MM.1S (cell line): ENCODE measurements around the gene IL17RE.
"Not testable (repeated sequence)": the region's sequence is repeated elsewhere in the genome, so short reads cannot be mapped to it uniquely, and the experiment has no call there.

Experiments used
- DNase-seq: peaks from one replicate; pipeline ENCODE4 v3.0.0-alpha.2; 2015
- H2AFZ ChIP-seq: fragments of 300-600 bp; sonication (generic); 2 replicates; pipeline ENCODE4 v1.6.0; 2016; ENCODE audit warnings: antibody characterized with exemption, low read length
- H3F3A ChIP-seq: fragments of 300-600 bp; sonication (generic); 2 replicates; pipeline ENCODE4 v1.6.1; 2016; ENCODE audit warnings: mild to moderate bottlenecking, antibody characterized with exemption, low read length, moderate library complexity, mixed read lengths; ENCODE audit not compliant: insufficient read depth
- H3K27ac ChIP-seq: fragments of 300-600 bp; sonication (generic); 2 replicates; pipeline ENCODE4 v1.5.1; 2016; ENCODE audit warnings: mild to moderate bottlenecking, low read length
- H3K27me3 ChIP-seq: fragments of 300-600 bp; sonication (generic); replicated peaks from 2 replicates; pipeline ENCODE4 v1.6.0; 2016; ENCODE audit warnings: low read length; ENCODE audit not compliant: insufficient read depth
- H3K36me3 ChIP-seq: fragments of 300-600 bp; sonication (generic); replicated peaks from 2 replicates; pipeline ENCODE4 v1.6.1; 2016; ENCODE audit warnings: mild to moderate bottlenecking, low read length, mixed read lengths; ENCODE audit not compliant: insufficient read depth
- H3K4me1 ChIP-seq: fragments of 300-600 bp; sonication (generic); 2 replicates; pipeline ENCODE4 v1.6.1; 2016; ENCODE audit warnings: low read length, mixed read lengths
- H3K4me2 ChIP-seq: fragments of 300-600 bp; sonication (generic); 2 replicates; pipeline ENCODE4 v1.6.0; 2016; ENCODE audit warnings: low read depth, low read length
- H3K4me3 ChIP-seq: fragments of 300-600 bp; sonication (generic); 2 replicates; pipeline ENCODE4 v1.5.1; 2016; ENCODE audit warnings: low read length, mixed read lengths
- H3K79me2 ChIP-seq: fragments of 300-600 bp; sonication (generic); 2 replicates; pipeline ENCODE4 v1.6.1; 2016; ENCODE audit warnings: mixed run types, low read length, mixed read lengths
- H3K9ac ChIP-seq: fragments of 300-600 bp; sonication (generic); 2 replicates; pipeline ENCODE4 v1.6.1; 2016; ENCODE audit warnings: low read length, mixed read lengths
- H3K9me2 ChIP-seq: fragments of 300-600 bp; sonication (generic); replicated peaks from 2 replicates; pipeline ENCODE4 v1.6.1; 2016; ENCODE audit warnings: mild to moderate bottlenecking, low read length, mixed read lengths; ENCODE audit not compliant: insufficient read depth
- H3K9me3 ChIP-seq: fragments of 300-600 bp; sonication (generic); replicated peaks from 2 replicates; pipeline ENCODE4 v1.6.1; 2016; ENCODE audit warnings: mild to moderate bottlenecking, low read length, mixed read lengths; ENCODE audit not compliant: insufficient read depth
- H4K20me1 ChIP-seq: fragments of 300-600 bp; sonication (generic); 2 replicates; pipeline ENCODE4 v1.6.1; 2016; ENCODE audit warnings: mild to moderate bottlenecking, low read length, moderate library complexity, mixed read lengths; ENCODE audit not compliant: insufficient read depth
- EZH2 ChIP-seq: fragments of 300-600 bp; sonication (generic); optimal IDR thresholded peaks from 2 replicates; pipeline ENCODE3; 2017; ENCODE audit warnings: low read depth, mild to moderate bottlenecking, antibody characterized with exemption, low read length, mixed read lengths
- EZH2phosphoT487 ChIP-seq: fragments of 300-600 bp; sonication (generic); IDR thresholded peaks from 2 replicates; pipeline ENCODE4 v1.6.1; 2018; ENCODE audit warnings: antibody characterized with exemption, low read length
- TF ChIP-seq, protein P1 (sequence below): fragments of 300-600 bp; sonication (generic); IDR thresholded peaks from 2 replicates; pipeline ENCODE4 v1.5.1; 2016; ENCODE audit warnings: antibody characterized with exemption, low read length, mixed read lengths

IL17RE gene

DNA sequence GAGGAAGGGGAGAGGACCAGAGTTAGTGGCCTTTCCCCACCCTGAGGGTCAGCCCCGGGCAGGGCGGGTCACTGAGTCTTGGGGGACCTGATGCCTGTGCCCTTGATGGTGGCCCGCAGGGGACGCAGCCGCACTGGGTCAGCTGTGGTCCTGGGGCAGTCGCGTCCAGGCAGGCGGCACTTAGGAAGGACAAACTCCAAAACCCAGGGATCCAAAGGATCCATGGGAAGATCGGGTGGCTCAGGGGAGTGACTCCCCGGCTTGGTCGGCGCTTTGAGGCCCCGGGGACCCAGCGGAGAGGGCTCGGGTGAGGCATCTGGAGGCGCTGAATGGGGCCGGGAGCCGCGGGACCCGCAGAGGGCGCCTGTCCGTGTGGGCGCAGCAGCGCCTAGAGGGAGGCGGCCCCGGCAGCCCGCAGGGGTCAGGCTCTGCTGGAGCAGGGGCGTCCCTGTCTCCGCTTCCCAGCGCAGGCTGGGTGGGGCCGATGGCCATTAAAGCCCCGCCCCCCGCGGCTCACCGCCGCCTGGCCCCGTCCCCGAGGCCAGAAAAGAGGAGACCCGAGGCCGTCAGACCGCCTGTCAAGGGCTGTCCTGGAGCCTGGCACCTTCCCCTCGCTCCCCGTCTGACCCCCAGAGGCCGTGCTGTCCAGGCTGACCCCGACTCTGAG lies 40.1 kb upstream of the IL17RE start:
- TF ChIP-seq EZH2phosphoT487 (no peak), EZH2 (no peak)
- TF ChIP-seq, protein P1, sequence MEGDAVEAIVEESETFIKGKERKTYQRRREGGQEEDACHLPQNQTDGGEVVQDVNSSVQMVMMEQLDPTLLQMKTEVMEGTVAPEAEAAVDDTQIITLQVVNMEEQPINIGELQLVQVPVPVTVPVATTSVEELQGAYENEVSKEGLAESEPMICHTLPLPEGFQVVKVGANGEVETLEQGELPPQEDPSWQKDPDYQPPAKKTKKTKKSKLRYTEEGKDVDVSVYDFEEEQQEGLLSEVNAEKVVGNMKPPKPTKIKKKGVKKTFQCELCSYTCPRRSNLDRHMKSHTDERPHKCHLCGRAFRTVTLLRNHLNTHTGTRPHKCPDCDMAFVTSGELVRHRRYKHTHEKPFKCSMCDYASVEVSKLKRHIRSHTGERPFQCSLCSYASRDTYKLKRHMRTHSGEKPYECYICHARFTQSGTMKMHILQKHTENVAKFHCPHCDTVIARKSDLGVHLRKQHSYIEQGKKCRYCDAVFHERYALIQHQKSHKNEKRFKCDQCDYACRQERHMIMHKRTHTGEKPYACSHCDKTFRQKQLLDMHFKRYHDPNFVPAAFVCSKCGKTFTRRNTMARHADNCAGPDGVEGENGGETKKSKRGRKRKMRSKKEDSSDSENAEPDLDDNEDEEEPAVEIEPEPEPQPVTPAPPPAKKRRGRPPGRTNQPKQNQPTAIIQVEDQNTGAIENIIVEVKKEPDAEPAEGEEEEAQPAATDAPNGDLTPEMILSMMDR, result peak; percentile 8; the same call in 1 of the 2 replicates
- Histone ChIP-seq H2AFZ (0 out of 2 replicates have a peak overlapping the region, but pooled peaks have one; percentile 31), H3K27me3 (no peaks in the 10 kb centered on the region), H3K4me3 (no peak overlapping the region), H3K79me2 (no peaks in the 10 kb centered on the region), H3K27ac (no peak overlapping the region), H3K4me2 (peak overlapping the region; percentile 24; the same call in 1 of the 2 replicates), H3K4me1 (no peaks in the 10 kb centered on the region), H3K36me3 (no peaks in the 10 kb centered on the region), H3K9me3 (no peaks in the 10 kb centered on the region), H3F3A (no peaks in the 10 kb centered on the region), H3K9ac (no peak overlapping the region), H3K9me2 (no peaks in the 10 kb centered on the region), H4K20me1 (no peaks in the 10 kb centered on the region)
- DNase-seq, result no peak

DNA sequence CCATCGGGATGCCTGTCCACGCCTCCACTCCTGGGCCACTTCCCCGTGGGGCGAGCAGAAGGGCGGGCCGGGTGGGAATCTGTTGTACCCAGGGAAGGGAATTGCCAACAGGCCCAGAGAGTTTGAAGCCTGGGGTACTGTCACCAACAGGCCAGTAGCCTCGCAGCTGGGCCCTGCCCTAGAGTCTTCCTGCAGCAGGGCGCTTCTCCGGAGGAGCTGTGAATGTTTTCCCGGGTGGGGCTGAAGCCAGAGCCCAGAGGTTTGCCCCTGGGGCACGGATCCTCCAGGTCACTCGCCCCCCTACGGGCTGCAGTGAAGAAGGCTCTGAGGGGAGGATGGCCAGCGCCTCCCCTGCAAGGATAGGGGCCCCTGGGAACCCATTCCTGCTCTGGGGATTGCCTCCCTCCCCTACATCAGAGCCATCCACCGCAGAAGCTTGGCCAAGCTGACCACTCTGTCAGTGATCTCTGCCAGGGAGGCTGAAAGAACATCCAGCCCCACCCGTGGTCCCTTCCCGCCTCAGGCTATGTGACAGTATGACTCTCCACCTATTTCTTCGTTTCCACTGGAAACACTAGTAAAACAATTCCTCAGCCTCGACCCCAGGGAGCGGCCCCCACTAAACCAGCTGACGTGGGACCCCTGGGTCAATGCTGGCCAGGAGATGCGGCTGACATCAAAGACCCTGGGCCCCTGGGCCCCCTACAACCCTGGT lies 39.4 kb upstream of the IL17RE start:
- Histone ChIP-seq H3K4me3 (no peak overlapping the region), H3K36me3 (no peaks in the 10 kb centered on the region), H3F3A (no peaks in the 10 kb centered on the region), H3K4me2 (no peak overlapping the region), H2AFZ (no peak overlapping the region), H3K27me3 (no peaks in the 10 kb centered on the region), H4K20me1 (no peaks in the 10 kb centered on the region), H3K9me3 (no peaks in the 10 kb centered on the region), H3K9me2 (no peaks in the 10 kb centered on the region), H3K4me1 (no peaks in the 10 kb centered on the region), H3K27ac (no peak overlapping the region), H3K9ac (no peak overlapping the region), H3K79me2 (no peaks in the 10 kb centered on the region)
- no peak for DNase-seq
- TF ChIP-seq EZH2phosphoT487 (no peak), EZH2 (no peak)
- TF ChIP-seq, protein P1, result no peak

DNA sequence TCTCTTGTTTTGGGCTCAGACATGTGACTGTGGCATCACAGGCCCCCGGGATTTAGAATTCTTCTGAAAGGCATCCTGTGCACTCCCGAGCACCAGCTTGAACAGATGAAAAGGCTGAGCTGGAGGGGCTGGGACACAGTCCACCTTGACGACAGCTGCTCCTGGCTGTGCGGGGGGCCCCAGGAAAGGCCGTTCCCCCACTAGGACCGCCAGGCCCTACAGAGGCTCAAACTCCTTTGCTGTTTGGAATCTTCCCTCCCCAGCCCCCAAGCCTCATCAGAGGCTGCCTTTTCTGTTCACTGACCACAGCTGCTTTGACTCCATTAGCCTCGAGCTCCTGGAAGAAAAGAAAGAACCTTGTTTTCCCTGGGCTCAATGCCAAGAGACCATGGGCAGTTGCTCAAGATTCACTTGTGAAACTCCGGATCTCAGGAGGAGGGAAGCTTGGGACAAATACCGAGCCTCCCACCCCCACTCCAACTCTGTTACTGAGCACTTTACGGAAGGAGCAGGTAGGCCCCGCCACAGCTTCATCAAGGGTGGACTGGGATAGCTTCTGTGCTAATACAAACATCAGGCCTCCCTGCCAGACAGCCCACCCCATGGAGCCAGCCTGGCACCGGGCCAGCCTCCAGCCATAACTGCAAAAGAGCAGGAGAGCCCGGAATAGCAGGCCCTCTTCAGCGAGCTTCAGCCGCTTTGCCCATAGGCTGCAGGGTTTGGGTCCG lies 38.3 kb upstream of the IL17RE start:
- Histone ChIP-seq H3K4me1 (no peaks in the 10 kb centered on the region), H3K4me3 (no peak overlapping the region), H3K36me3 (no peaks in the 10 kb centered on the region), H3K27ac (no peak overlapping the region), H3K79me2 (no peaks in the 10 kb centered on the region), H3K9ac (no peak overlapping the region), H3F3A (no peaks in the 10 kb centered on the region), H3K9me2 (no peaks in the 10 kb centered on the region), H4K20me1 (no peaks in the 10 kb centered on the region), H3K27me3 (no peaks in the 10 kb centered on the region), H3K9me3 (no peaks in the 10 kb centered on the region), H3K4me2 (no peak overlapping the region), H2AFZ (no peak overlapping the region)
- DNase-seq, result no peak
- no peak for TF ChIP-seq EZH2

DNA sequence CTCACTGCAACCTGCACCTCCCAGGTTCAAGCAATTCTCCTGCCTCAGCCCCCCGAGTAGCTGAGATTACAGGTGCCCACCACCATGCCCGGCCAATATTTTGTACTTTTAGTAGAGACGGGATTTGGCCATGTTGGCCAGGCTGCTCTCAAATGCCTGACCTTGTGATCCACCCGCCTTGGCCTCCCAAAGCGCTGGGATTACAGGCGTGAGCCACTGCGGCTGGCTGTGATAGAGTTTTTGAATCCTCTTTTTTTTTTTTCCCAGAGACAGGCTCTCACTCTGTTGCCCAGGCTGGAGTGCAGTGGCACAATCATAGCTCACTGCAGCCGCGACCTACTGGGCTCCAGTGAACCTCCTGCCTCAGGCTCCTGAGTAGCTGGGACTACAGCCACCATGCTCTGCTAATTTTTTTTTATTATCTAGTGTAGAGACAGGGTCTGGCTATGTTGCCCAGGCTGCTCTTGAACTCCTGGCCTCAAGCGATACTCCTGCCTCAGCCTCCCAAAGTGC lies 37.5 kb upstream of the IL17RE start:
- not testable (repeated sequence) for H4K20me1 ChIP-seq, H3K27me3 ChIP-seq, H3F3A ChIP-seq, H3K79me2 ChIP-seq, H3K9ac ChIP-seq, H3K4me1 ChIP-seq, H3K9me2 ChIP-seq, H2AFZ ChIP-seq, H3K4me3 ChIP-seq, DNase-seq, H3K9me3 ChIP-seq, H3K27ac ChIP-seq, H3K36me3 ChIP-seq, H3K4me2 ChIP-seq
